RWPE2 (cell line): Measurements from ENCODE around the gene LYZ.
A peak's percentile ranks its signal among the peaks of the same experiment; 100 is the strongest.

ENCODE experiments used
- ATAC-seq: fragments of 200-7000 bp; cut with Tn5 transposase; 3 replicates; pipeline ENCODE4 v1.9.1; 2021; ENCODE audit warnings: low read depth
- DNase-seq: peaks from one replicate; pipeline ENCODE4 v3.0.0-alpha.2; 2020; ENCODE audit warnings: low spot score
- H3K27ac ChIP-seq: fragments of 450-650 bp; 2 replicates; pipeline ENCODE4 v1.5.1; 2017; ENCODE audit warnings: mild to moderate bottlenecking; ENCODE audit not compliant: poor library complexity, severe bottlenecking
- H3K27me3 ChIP-seq: fragments of 250-450 bp; sonication (Bioruptor Pico); 2 replicates; pipeline ENCODE4 v1.5.1; 2021; ENCODE audit warnings: mild to moderate bottlenecking, moderate library complexity; ENCODE audit not compliant: insufficient read depth, poor library complexity, severe bottlenecking
- H3K36me3 ChIP-seq: fragments of 250-450 bp; sonication (Bioruptor Pico); 2 replicates; pipeline ENCODE4 v1.5.1; 2020; ENCODE audit warnings: low read depth, mild to moderate bottlenecking, moderate library complexity
- H3K4me1 ChIP-seq: fragments of 250-450 bp; sonication (Bioruptor Pico); 2 replicates; pipeline ENCODE4 v1.5.1; 2021; ENCODE audit warnings: mild to moderate bottlenecking, moderate library complexity; ENCODE audit not compliant: insufficient read depth, poor library complexity, severe bottlenecking
- H3K4me3 ChIP-seq: fragments of 250-450 bp; sonication (Bioruptor Pico); 2 replicates; pipeline ENCODE4 v1.5.1; 2021; ENCODE audit warnings: mild to moderate bottlenecking, moderate library complexity; ENCODE audit not compliant: severe bottlenecking
- H3K9me3 ChIP-seq: fragments of 250-450 bp; sonication (Bioruptor Pico); 2 replicates; pipeline ENCODE4 v1.5.1; 2021; ENCODE audit warnings: mild to moderate bottlenecking, moderate library complexity; ENCODE audit not compliant: severe bottlenecking
- TF ChIP-seq, protein P1 (sequence below): fragments of 450-650 bp; IDR thresholded peaks from one replicate; pipeline ENCODE4 v1.5.1; 2017; ENCODE audit warnings: mild to moderate bottlenecking, moderate library complexity; ENCODE audit not compliant: poor library complexity, severe bottlenecking

The LYZ gene

DNA sequence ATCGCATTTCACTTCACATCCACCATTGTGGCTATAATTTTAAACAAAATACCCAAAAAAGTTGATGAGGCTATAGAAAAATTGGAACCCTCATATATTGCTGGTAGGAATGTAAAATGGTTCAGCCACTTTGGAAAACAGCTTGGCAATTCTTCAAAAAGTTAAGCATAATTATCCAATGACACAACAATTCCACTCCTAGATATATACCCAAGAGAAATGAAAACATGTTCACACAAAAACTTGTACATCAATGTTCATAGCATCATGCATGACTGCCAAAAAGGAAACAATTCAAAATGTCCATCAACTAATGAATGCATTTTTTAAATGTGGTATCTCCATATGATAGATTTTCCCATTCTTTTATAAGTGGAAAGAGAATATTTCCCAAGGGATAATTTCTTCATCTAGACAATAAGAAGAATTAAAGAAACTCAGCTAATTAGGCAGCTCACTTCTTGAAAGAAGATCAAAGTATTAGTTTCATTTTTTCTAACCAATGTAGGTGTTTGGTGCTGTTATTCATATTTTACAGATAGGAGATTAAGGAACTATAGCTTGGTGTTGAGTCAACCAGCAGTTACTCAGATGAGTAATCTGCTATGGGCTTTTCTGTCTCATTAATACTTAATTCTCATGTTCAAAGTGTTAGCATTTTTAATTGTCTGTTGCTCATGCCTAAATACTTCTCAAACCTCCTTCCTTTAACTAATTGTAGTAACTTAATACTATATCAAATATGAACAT, 44.2 kb downstream of the LYZ start:
- DNase-seq (no peak), ATAC-seq (peak; percentile 70; the same call in 2 of the 3 replicates)
- H3K4me1 ChIP-seq, result peaks cover 23% of the 10 kb centered on the region
- no peak overlapping the region for H3K4me3 ChIP-seq
- peaks cover 1% of the 10 kb centered on the region for H3K9me3 ChIP-seq
- TF ChIP-seq, protein P1, sequence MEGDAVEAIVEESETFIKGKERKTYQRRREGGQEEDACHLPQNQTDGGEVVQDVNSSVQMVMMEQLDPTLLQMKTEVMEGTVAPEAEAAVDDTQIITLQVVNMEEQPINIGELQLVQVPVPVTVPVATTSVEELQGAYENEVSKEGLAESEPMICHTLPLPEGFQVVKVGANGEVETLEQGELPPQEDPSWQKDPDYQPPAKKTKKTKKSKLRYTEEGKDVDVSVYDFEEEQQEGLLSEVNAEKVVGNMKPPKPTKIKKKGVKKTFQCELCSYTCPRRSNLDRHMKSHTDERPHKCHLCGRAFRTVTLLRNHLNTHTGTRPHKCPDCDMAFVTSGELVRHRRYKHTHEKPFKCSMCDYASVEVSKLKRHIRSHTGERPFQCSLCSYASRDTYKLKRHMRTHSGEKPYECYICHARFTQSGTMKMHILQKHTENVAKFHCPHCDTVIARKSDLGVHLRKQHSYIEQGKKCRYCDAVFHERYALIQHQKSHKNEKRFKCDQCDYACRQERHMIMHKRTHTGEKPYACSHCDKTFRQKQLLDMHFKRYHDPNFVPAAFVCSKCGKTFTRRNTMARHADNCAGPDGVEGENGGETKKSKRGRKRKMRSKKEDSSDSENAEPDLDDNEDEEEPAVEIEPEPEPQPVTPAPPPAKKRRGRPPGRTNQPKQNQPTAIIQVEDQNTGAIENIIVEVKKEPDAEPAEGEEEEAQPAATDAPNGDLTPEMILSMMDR, result no peak
- no peaks in the 10 kb centered on the region for H3K27me3 ChIP-seq
- H3K36me3 ChIP-seq, result peaks cover 37% of the 10 kb centered on the region
- H3K27ac ChIP-seq, result peak overlapping the region; percentile 34

DNA sequence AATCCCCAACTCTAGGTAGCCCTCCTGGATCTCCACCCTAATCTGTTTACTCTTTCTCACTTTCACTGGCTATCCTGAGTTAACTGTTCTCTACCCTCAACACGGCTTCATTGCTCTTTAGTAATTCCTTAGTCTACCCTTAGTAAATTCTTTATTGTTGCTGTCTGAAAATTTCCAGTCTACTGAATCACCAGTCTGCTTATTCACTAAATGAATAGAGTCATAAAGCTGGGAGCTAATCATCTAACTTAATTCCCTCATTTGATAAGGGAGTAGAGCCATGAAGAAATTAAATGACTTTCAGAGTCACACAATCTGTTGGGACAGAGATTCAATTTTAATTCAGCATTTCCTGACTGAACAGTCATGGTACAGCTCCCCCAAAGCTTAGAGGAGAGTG, 47.9 kb downstream of the LYZ start:
- H3K4me1 ChIP-seq, result peaks cover 12% of the 10 kb centered on the region
- no peaks in the 10 kb centered on the region for H3K9me3 ChIP-seq
- DNase-seq (no peak), ATAC-seq (no peak)
- no peaks in the 10 kb centered on the region for H3K27me3 ChIP-seq
- H3K36me3 ChIP-seq, result peaks cover 22% of the 10 kb centered on the region
- H3K4me3 ChIP-seq, result no peak overlapping the region
- TF ChIP-seq, protein P1, result no peak
- H3K27ac ChIP-seq, result no peak overlapping the region

- no peaks in the 10 kb centered on the region for H3K27me3 ChIP-seq
- H3K4me1 ChIP-seq, result peaks cover 9% of the 10 kb centered on the region
- DNase-seq (no peak), ATAC-seq (no peak)
- no peaks in the 10 kb centered on the region for H3K9me3 ChIP-seq
- TF ChIP-seq, protein P1, result no peak
- peaks cover 16% of the 10 kb centered on the region; the same call in 1 of the 2 replicates for H3K36me3 ChIP-seq
- no peak overlapping the region for H3K27ac ChIP-seq
- no peak overlapping the region for H3K4me3 ChIP-seq
These were observed 48.8 kb downstream of the LYZ start for GRCh38 chr12:69396963-69397362.

- TF ChIP-seq, protein P1, result no peak
- Histone ChIP-seq H3K36me3 (peaks cover 16% of the 10 kb centered on the region; the same call in 1 of the 2 replicates), H3K9me3 (no peaks in the 10 kb centered on the region), H3K4me1 (no peaks in the 10 kb centered on the region), H3K27ac (no peak overlapping the region), H3K27me3 (no peaks in the 10 kb centered on the region), H3K4me3 (no peak overlapping the region)
- DNase-seq, result no peak
- no peak for ATAC-seq
These were observed 49.8 kb downstream of the LYZ start for GRCh38 chr12:69397978-69398377.

- DNase-seq, result no peak
- ATAC-seq, result no peak
- TF ChIP-seq, protein P1, result no peak
- Histone ChIP-seq H3K4me3 (no peak overlapping the region), H3K4me1 (peaks cover 23% of the 10 kb centered on the region), H3K27me3 (no peaks in the 10 kb centered on the region), H3K27ac (no peak overlapping the region), H3K9me3 (no peaks in the 10 kb centered on the region), H3K36me3 (peaks cover 11% of the 10 kb centered on the region; the same call in 1 of the 2 replicates)
These were observed 53.8 kb downstream of the LYZ start for GRCh38 chr12:69401940-69402339.
